GM19043 (cell line): ENCODE measurements around the gene CASTOR1.

Experiments
- ATAC-seq: cut with Tn5 transposase; IDR thresholded peaks from one replicate; pipeline ENCODE4 v1.9.1; 2021; ENCODE audit warnings: low read depth; ENCODE audit not compliant: unreplicated experiment

The CASTOR1 gene

DNA sequence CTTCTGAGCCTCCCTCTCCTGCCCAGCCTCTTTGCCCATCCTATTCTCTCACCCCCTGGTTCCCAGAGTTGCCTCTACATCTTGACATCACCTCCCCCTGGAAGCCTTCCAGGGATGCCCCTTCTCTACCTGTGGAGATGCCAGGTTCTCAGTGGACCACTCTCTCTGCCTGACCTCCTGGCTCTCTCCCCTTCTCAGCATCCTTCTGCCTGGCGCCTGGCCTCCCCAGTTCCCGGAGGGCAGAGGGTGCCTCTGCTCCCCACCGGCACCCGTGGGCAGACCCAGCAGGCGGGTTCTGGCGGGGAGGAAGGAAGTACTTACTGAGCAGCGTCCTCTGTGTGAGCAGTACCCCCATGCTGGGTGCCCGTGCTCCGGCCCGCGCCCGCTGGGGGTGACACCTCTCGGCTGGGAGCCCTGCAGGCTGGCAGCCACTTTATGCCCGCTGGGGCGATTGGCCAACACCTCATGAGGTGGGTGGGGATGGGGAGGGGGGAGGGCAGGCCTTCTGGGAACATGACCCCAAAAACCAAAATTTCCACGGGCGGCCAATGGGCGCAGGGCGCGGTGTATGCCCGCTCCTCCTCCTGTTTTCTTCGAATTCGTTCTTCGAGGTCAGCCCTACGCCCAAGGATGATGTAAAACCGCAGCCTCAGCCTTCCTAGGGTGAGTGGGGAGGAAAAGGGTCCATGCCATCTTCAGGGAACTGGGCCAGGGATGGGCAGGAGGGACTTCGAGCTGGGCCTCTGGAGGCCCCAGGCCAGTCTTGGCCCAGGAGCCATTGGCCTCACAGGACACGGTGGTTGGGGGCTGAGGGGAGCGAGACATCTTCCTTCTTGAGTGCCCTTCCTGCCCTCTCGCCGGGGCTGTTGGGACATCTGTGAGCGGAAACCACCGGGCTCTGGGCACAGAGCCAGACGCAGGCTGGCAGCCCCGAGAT, 22.6 kb downstream of the CASTOR1 start, which contains the start of gene OSM:
Gene OSM (minus strand): TSS at position 407 of the 937 bp plus-strand sequence. CDS start 52 bp downstream, at position 355.
- ATAC-seq, result no peak

DNA sequence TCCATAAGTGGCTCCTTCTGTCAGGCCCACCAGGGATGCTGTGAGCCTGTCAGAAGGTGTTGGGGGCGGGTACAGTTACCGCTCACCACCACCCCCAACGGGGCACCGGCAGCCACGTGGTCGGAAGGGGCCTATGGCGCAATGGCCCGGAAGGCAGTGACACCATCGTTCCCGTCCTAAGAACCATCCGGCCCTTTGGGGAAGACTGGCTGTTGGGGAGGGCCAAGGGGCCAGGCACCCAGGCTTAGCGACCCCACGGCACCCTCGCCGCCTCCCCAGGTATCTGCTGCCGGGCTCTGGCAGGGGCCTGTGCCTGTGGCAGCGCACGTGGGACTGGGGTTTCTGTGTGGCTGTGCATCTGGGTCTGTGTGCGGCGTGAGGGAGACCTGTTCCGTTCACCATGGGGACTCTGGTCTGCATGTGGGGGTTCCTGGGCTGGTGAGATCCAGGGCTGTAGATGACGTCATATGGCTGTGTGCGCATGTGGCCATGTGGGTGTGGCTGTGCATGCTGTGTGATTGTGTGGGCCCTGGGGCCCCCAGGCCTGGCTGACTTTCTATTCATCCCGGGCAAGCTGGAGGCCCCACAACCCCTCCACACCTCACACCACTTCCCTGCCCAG, 23.4 kb downstream of the CASTOR1 start:
- peak; percentile 82 for ATAC-seq

GRCh38 chr22:30265131-30265720, 24.1 kb downstream of the CASTOR1 start:
- ATAC-seq, result no peak

GRCh38 chr22:30263883-30264282, 25.4 kb downstream of the CASTOR1 start:
- ATAC-seq, result no peak

DNA sequence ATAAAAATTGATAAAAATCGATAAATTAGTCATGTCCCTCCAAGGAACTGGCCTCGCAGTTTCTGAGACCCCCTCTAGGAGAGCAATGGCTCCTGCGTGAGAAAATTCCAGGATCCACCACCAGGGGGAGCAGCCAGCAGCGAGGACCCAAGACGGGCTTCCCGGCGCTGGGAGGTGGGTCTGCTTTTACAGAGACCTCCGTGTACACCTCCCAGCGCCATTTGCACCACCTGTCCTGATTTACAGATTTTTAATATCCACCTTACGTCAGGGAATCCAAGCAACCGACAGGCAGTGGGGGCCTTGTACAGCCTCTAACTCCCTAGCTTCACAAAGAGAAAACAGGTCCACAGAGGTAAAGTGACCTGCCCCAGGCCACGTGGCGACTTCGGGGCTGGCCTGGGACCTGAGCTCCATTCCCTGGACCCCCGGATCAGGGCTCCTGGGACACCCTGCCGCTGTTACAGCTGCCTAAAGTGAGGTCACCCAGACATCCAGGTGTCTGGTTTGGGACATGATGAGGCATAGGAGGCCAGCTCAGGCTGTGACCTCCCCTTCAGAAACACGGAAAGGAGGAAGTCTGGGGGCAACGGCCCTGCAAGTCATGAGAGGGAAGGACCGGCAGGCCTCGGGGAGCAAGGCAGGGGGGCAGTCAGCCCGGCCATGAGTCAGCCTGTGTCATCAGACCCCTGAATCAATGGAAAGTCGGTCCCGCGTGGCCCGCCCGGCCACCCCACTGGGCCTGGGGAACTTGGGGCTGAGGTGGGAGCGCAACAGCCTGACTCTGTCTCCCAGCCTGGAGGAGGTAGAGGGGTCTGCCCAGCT, 26.2 kb downstream of the CASTOR1 start:
- ATAC-seq, result no peak

DNA sequence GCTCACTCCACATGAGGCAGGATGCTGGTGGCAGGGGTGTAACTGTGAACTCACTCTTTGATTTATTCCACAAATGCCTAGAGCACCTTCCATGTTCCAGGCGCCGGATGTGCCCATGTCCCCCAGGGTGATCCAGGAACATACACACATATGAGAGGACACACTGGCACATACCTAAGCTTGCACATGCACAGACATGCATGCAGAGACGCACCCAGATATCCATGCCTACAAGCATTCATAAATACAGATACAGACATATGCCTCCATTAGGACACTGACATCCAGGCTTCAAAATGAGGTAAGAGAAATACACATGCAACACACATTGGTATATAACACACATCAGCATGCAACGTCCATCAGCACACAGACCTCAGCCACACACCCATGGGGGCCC, 27.2 kb downstream of the CASTOR1 start:
- no peak for ATAC-seq

DNA sequence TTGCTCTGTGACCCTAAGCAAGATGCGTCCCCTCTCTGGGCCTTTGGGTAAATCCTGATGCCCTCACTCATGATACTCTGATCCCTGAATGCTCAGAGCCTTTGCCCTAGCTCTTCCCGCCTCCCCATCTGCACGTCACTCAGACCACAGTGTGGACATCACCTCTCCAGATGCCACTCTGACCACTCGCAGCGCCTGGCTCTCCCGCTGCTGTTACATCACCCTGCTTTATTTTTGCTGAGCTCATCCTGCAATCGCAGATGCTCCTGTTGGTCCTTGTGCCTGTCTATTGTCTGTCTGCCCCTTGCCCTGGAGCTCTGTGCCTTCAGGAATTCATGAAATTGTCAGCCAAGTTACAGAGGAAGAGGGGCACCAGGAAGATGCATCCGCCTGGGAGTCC, 28.2 kb downstream of the CASTOR1 start:
- ATAC-seq, result no peak

- no peak for ATAC-seq
These were observed 28.6 kb downstream of the CASTOR1 start for GRCh38 chr22:30260682-30261081.

DNA sequence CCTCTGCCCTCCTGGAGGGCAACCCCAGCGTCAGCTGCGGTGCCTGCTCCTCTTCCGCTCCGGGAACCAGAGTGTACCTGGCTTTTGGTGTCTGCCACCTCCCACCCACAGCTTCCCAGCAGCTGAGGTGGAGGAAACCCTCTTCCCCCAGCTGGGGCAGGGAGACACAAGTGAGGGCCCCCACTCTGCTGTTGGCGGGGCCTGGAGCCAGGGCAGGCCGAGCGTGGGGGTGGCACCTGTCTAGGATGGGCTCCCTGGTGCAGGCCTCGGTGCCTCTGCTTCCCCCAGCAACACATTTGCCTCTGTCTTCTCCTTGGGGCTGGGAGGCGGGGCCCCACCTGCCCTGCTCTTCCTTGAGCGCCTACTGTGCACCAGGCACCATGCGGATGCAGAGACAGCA, 29.0 kb downstream of the CASTOR1 start:
- ATAC-seq, result no peak

GRCh38 chr22:30254314-30254713, 35.0 kb downstream of the CASTOR1 start:
- no peak for ATAC-seq

DNA sequence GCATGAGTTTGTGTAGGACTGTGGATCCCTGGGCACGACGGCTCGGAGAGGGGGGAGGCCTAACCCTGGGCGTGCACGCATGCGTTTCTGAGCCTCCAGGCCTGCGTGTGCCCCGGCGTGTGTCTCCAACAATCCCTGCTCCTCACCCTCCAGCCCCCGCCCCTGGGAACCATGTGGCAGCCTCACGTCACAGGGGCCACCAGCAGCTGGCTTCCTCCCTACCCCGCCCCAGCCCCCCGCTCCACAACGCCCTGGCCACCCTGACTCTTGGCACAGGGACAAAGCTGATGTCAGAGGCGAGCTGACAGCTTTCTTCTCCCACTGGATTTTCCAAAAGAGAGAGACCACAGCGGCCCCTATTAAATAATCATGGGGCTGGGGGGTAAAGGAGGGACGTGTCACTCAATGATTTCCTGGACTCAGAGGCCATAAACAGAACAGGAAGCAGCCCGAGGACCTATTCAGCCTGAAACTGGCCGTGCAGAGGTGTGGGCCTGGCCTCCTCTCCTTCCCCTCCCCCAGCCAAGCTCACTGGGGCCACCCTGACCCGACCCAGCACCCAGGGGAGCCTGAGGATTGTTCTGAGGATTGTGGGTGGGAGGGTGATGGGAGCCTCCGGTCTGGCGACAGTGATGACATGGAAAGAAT, 36.0 kb downstream of the CASTOR1 start:
- ATAC-seq, result no peak

- ATAC-seq, result no peak
These were observed 36.7 kb downstream of the CASTOR1 start for GRCh38 chr22:30252411-30253204.

GRCh38 chr22:30251711-30252110, 37.6 kb downstream of the CASTOR1 start:
- ATAC-seq, result no peak

DNA sequence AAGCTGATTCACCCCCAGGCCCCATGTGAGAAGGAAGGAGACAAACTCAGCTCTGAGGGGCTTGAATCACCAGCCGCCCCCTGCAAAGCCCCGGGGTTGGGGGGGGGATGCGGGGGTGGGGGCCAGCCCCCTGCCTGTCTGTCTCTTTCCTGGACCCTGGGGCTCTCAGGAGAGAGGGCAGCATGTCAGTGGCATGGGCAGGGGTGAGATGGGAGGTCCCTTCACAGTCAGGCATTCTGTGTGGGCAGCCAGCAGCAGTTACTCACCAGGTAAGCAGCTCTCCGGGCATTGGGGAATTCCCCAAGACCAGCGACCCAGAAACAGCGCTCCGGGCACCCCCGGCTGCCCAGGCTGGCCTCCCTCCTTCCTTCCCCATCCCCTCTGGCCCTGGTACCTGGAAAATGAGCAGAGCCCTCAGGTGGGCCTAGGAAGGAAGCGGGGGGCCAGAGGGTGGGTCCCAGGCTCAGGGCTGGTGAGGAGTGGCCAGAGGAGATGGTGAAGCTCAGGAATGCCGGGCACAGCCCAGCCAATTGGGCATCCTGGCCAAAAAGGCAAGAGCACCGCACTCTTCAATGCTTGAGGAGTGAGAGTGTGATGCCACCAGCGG, 38.5 kb downstream of the CASTOR1 start:
- no peak for ATAC-seq

DNA sequence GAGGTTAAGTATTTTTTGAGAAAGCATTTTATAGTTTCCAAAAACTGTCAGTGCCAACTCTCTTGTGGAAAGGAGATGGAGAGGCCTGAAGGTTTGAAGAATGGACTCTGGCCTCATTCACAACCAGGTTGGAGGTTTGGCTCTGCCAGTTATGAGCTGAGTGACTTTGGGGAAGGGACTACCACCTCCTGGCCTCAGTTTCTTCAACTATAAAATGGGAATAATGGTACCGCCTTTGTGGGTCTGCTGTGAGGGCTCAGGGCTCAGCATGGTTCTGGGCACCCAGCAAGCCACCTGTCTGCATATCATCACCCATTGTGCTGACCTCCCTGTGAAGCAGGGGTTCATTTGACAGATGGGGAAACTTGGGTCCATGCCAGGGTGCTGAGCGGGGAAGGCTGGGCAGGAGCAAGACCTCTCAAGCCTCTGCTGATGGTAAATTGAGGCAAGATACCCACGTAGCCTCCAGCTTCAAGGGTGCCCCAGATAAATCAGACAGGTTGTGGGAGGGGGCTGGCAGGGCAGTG, 39.2 kb downstream of the CASTOR1 start:
- no peak for ATAC-seq

DNA sequence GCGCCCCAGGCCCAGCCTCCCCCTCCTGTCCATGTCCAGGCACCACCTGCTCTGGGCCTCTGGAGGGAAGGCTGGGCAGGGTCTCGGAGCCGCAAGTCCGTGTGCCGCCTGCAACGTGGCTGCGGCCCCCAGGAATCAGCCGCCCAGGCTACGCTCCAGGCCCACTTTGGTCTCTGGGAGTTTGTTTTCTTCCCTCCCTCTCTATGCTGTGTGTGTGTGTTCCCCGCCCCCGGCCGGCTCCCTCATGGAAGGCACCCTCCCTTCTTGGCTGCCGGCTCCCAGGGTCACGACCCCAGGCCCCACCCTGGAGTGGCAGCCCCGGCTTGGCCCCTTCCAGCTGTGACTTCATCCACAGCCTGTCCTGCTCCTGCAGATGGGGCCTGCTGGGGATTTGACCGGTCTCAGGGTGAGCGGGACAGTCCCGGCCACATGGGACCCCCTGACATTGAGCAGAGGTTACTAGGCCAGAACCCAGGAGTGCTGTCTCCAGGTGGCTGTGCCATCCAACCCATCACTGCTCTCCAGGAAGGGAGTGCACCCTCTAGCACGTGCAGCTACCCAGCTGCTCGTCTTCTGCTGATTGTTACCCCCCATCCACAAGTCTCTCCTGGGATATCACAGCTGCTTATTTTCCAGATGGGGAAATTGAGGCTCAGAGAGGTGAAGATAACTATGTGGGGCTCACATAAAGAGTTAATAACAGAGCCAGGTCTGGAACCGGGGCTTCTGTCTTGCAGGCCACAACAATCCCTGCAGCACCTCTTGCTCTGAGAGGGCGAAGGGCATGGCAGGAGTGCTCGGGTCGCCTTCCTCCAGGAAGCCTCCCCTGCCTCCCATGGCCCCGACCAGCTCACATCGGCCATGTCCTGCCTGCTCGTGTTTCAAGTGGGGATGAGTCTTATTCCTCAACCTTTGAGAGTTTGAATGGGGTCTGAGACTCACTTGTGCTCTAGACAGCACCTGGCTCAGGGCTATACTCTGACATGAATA, 40.0 kb downstream of the CASTOR1 start:
- no peak for ATAC-seq

DNA sequence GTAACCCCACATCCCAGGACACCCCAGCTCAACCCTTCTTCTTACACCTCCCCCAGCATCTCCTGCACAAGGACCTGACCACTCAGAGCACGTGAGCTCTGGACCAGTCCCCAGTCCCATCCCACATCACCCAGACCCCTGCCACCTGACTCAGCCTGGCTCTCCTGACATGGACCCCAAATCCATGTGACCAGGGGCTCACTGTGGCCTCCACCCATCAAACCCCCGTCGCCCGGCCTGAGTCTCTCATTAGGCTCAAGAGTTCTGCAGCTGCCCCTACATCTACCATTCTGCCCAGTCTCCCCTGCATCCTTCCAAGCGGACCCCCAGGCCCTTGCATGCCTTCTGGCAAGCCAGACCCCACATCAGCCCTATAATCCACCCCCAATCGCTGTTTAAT, 40.8 kb downstream of the CASTOR1 start:
- no peak for ATAC-seq
